Stimulated activated CD8-positive, alpha-beta memory T cell treated with anti-CD3 and anti-CD28 coated beads, Interleukin-4, amount 100 ng/mL, for 4 hours (primary cell): ENCODE measurements around the gene LRRFIP1.

ENCODE experiments used
- DNase-seq, 2 donors: peaks; one replicate each; pipeline ENCODE4 v3.0.0-alpha.2; 2020; ENCODE audit warnings: low read depth in 2 of 2, low spot score in 1 of 2

Gene LRRFIP1

DNA sequence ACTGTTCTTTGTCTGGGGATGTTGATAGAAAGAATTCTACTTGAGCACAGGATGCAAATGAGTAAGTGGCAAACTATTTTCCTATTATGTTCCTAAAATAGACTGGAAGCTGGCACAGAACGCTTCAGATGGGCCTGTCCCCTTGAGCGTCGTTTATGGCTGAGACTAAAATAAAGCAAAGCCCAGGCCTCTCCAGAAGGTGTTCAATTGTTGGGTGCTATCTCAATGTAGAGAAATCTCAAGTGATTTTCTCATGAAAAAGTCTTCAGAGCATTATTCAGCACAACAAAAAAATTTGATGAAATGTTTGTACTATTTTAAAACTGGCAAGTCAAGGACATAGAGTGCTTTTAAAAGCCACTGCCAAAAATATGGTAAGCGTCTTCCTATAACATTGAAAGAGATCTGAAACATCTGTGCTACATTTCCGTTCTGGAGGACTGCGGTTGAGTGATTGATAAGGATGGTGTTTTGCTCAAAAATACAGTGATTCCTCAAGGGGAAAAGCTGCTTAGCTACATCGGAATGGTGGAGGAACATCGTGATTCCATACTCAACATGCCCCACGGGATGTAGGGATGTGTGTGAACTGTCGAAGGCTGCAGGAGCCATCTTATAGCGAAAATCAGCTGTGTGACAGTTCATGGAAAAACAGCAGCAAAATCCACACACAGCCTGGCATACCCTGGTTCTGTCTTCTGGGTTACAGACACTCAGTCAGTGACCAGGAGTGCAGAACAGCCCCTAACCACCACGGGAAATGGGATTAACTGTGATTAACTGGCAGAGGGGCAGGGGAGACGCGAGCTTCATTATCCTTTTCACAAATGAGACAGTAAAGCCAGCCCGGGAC lies 10.4 kb upstream of the LRRFIP1 start:
- DNase-seq: no peak

DNA sequence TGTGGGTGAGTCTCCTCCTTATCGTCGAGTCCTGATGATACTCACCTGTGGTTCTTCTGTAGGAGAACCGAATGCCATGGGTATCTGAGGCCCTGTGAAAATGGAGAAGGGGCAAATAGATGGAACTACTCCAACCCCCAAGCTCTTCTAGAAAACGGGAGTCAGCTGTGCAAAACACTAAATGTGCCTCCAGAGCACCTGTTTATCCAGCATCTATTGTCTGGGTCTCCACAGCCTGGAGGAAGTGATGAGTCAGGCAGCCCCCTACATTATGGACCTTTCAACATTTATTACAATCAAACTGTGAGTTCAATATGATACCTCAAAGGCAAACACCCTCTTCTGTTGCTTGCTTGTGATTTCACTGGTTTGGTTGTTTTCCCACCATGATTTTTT lies 9.8 kb upstream of the LRRFIP1 start:
- DNase-seq: no peak

DNA sequence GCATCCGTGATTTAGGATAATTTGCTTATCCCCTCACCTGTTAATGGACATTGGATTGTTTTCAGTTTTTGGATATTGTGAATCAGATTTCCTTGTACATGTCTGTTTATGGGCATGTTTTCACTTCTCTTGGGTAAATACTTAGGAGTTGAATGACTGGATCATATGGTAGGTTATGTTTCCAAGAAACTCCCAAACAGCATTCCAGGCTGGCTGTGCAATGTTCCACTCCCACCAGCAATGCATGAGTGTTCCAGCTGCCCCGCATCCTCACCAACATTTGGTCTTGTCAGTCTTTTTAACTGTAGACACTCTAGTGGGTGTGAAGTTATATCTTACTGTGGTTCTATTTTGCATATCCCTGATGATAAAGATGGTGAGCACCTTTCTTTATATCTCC lies 8.9 kb upstream of the LRRFIP1 start:
- no peak for DNase-seq

DNA sequence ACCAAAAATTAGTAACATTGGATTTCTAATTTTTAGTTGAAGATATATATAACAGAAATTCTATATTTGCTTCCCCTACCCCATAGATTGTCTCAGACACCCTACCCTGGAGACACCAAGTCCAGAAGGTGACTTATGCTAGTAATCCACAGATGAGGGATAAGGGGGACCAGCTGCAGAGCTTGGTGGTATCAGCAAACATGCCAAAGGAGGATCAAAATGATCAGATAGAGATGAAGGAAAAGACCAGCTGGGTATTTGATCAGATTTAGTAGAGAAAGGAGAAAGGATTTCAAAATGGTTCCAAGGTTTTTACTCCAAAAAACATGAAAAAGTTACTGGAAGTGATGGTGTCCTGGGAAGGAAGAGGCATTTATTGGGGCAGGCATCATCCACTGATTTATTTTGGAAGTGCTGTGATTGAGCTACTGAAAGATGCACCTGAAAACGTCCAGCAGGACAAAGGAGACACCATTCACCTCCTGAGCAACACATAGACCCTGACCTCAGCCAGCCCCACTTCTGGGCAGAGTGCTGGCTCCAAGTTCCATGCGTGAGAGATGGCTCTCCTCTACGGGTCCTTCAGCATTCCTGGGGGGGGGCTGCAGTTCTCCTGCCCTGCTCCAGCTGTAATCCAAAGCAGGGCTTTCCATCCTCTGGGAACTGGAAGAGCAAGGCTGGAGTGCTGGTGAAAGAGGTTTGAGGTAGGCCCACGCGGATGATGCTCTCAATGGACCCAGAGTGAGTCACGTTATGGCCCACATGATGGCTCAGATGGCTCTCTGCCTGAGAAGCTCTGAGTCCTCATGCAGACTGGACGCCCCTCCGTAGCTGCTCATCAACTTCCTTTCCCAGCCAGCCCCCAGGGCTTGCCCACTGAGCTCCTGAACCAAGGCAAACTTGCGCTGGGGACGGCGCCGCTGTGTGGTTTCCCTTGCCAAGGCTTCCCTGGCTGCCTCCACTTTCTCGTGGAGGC lies 3.7 kb upstream of the LRRFIP1 start:
- DNase-seq: no peak

DNA sequence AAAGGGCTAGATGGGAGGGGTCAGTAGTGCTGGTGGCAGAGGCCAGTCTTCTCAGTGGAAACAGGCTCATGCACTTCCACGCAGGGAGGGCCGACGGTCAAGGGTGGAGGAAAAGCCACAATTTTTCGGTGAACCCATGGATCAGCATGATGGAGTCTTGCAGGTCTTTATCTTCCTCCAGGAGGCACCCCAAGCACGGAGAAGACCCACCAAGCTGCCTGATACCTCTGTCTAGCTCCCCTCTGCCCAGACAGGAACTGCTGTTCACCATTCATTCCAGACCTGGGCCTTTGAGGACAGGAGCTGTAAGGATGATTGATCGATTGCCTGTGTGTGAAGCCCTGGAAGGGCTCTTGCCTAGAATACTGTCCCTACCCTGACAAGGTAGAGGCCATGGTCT lies 2.8 kb upstream of the LRRFIP1 start:
- DNase-seq: no peak

DNA sequence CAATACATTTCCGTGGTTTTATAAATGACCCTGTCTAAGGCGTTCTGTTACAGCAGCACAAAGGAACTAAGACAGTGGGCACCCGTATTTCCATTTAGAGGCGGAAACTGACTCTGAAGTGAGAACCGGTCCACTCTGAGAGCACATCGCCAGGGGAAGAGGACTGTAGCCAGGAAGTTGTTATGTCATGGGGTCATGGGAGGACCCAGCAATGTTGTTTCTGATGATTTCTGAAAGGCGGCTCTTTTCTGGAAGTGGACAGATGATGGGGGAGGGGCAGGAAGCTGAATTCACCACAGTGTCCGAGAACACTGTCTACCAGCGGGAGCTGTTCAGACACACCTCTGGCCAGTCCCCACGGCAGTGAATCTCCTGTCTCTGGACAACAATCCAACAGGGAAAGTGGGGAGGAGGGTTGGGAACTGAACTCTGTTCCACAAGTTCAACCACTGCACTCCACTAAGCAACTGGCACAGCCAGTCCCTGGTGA lies 2.1 kb upstream of the LRRFIP1 start:
- no peak for DNase-seq

DNA sequence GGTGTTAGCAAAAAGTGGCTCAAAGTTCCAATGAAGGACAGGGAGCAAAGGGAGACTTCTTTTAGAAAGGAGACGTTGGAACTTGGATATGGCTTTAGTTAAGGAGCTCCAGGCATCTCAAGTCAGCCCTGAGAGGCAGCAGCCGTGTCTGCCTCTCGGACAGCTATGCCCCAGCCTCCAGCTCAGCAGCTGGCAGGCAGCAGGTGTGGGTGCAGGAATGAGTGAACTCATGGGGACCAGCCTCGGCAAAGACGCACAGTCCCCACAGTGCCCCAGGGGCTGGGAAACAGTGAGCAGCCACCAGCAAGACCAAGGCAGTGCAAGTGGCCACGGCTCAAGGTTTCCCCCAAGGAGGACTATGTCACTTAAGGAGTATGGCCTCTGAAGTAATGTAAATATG lies 1.6 kb upstream of the LRRFIP1 start:
- no peak for DNase-seq

DNA sequence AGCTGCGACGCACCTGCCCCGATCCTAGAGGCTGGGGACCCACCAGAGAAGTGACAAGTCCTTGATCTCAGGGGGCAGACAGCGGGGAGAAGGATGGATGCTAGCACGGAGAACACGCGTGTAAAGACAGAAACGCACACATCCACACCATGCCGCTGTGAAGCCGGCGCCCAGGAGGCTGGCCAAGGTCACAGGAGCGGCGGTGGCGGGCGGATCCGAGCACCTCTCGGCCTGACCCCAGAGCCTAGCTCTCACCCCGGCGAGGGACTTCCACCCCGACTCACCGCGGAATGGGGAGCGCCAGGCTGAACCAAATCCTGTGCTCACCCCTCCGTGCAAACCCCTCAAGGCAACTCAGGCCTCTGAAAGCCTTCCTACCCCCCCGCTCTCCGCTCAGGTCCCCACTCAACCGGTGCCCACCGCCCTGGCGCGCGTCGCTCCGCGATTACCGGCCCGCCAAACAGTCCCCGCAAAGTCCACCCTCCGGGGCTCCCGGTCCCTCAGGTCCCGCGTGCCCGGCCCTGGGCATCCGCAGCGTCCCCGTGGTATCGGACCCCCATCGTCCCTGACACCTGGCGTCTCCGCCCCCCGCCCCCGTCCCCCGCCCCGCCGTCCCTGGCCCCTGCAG lies 460 bp upstream of the LRRFIP1 start:
- DNase-seq: no peak

DNA sequence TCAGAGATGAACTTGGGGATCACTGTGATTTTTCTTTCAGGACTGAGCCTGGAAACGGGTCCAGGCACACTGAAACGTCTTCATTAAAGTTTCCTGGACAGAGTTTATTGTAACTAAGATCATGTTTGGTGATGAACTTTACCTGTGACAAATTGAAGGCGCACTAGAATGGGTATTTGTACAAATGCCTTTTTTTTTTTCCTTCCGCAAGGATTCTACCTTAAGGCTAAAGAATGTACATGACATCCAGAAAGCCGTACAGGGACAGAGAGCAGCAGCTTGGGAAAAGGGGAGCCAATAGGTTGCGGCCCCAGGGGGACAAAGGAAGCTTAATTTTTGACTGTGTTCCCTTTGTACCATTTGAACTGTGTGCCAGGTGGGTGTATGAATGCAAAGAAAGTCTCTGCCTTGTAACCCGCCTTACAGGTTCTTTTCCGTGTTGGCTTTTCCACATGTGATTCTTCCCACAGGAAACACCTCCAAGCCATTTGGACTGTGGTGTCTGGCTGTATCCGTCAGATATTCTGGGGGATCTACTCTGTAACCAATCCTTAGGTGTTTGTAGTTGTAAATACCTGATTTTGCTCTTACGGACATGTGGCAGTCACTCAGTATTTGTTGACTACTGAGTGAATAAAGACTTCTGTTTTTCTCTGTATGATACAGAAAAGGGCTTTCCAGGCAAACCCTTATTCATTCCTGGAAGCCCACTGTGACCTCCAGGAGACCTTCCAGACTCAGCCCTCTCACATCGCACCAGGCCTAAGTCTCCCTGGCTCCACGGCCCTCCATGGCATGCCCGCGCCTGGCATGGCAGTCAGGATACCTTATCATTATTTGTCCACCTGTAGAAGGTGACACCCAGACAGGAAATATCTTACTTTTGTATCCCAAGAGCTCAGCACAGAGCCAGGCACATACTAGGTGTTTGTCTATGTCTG lies 1.1 kb downstream of the LRRFIP1 start:
- DNase-seq: no peak

DNA sequence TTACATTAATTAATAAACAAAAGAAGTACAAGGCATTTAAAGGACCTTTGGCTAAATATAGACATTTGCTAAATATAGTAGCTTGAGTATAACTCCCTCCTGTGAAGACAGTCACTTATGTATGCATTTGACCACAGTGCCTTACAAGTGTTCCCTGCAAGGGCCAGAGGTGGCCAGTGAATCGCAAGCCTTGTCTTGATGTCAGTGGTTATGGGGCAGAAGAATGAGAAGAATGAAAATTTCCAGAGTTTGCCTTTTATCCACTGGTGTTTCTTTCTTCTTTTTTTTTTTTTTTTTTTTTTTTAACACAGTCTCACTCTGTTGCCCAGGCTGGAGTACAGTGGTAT lies 1.8 kb downstream of the LRRFIP1 start:
- DNase-seq: no peak

DNA sequence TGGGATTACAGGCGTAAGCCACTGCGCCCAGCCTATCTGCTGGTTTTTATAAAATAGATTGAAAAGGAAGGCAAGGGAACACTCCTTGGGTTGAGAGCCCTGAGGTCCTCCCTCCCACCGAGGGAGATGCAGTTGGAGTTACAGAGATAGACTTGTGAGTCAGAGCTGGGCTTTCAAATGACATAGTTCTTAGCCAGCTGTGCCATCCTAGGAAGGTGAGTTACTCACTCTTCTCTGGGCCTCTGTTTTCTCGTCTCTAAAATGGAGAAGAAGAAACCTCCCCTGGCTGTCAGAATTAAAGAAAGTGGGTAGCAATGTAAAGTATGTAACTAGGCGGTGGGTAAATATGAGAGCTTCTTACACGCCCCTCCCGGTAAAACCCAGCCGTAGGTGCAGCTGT lies 2.4 kb downstream of the LRRFIP1 start:
- no peak for DNase-seq

DNA sequence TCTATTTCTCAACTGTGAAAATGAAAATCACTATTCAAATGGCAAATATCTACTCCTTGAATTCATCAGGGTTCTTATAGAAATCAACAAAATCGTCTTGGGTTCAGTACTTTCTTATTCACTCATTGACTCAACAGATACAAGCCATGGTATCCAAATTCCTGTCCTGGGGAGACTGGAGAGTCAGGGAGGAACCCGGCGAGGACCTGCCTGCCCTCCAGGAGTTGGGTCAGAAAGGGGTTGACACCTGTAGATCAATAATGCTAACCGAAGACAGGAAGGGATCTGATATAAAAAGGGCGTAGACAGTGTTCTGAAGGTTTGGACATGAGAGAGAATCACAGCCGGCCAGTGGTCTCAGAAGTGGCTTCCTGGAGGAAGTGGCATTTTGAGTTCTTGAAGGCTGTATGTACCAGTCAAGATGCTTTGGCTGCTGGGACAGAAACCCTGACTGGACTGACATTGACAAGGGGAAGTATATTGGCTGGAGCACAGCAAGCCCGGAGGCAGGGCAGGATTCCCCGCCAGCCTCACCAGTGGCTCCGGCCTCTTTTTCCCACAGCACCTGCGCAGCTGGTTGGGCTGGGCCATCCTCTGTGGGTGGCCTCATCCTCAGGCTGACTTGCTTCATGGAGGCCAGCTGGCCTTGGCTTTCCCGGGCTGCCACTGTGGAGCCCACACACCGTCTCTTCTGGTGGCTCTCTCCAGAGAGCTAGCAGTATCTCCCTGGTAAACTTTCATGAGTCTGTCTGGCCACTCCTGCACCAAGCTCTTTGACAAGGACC lies 3.0 kb downstream of the LRRFIP1 start:
- DNase-seq: no peak

DNA sequence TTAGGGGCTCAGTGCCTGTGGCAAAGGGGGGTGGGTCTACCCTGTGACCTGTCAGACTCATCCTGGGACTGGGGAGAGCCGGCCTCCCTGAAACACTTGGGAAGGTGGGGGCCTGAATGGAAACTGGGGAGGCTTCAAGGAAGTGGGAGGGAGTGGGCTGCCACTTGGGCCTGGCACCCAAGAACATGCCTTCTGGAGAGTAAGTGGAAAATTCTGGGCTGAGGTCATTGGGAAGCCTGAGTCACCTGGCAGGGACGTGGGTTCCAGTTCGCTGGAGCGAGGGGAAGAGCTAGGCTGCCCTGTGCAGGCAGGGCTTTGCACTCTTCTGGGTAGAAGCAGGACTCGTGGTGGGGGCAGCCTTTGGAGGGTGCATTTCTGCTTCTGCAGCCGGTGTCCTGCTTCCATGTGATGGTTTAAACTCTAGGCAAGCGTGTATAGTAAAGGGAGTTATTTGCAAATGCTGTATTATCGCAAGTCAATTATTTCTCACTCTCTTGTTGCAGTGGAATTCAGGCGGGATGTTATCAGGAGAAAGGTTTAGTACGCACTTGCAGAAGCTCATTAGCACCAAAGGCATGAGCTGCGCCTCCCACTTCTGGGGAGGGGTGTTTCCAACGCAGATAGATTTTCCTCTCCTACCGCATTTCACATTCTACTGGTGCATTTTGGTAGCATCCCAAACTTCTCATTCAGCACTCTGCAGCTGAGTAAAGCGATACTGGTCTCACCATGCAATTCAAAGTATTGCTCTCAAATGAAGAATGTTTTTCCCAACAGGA lies 3.8 kb downstream of the LRRFIP1 start:
- DNase-seq: no peak

DNA sequence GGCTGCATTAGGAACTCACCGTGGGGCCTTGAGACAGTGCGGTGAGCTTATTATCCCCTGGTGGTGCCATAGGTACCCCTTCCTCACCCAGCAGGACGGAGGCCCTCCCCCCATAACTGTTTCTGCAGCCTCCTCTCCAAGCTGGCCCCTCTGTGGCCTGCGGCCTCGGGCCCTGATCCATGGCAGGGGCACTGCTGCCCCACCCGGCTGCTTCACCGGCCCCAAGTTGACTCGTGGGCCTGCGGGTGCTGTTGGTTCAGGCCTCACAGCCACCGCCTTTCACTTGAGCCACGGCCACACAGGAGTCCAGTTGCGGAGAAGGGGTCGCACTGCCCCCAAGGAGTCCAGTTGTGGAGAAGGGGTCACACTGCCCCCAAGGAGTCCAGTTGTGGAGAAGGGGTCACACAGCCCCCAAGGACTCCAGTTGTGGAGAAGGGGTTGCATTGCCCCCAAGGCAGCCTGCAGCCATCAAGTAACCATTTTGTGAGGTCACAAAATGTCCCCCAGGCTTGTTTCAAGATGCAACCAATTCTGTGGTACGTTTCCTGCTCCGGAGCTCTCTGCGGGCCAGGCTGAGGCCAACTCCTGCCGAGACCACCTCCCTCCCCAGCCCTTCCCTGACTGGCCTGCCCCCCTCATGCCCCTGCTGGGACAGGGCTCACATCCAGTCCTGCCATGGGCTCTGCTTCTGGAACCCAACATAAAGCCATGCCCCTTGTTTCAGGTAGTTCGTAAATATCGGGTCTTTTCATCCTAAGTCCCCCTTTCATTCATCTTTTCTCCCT lies 4.6 kb downstream of the LRRFIP1 start:
- no peak for DNase-seq

DNA sequence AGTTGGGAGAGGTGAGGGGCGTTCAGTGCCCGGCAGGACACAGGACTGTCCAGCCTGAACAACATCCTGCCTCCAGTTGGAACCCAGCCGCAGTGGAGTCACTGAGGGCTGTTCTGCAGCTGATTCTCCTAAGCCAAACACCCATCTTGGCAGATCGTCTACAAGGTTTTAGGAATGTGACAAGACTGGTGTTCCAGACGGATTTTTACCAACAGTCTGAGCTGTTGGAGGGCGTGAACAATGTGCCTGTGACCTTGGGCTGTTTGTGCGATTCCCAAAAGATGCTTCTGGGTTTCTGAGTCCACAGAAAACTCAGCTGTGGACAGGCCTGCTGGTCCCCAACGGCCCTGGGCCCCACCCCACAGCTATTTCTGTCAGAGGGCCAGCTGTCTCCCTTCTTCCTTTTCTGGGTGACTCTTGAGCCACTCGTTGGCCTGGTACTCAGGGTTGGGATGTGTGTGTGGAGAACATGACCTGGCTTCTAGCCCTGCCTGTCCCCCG lies 5.7 kb downstream of the LRRFIP1 start:
- no peak for DNase-seq

DNA sequence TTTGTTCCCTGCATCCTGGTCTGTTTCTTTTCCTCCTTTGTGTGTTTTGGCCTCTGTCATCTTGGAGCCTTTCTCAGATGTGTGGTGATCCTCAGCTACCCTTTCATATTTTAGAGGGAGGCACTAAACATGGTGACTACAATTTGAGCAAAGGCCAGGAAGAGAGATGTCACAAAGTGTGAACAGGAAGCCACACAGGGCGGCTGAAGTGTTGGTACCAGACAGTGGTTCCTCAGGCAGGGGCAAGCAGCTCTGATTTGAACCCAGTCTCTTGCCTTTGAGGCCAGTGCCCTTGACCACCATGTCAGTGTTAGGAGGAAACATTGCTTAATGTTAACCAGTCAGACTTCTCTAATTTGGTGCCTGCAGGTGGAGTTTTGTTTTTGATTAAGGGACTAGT lies 9.2 kb downstream of the LRRFIP1 start:
- DNase-seq: no peak

DNA sequence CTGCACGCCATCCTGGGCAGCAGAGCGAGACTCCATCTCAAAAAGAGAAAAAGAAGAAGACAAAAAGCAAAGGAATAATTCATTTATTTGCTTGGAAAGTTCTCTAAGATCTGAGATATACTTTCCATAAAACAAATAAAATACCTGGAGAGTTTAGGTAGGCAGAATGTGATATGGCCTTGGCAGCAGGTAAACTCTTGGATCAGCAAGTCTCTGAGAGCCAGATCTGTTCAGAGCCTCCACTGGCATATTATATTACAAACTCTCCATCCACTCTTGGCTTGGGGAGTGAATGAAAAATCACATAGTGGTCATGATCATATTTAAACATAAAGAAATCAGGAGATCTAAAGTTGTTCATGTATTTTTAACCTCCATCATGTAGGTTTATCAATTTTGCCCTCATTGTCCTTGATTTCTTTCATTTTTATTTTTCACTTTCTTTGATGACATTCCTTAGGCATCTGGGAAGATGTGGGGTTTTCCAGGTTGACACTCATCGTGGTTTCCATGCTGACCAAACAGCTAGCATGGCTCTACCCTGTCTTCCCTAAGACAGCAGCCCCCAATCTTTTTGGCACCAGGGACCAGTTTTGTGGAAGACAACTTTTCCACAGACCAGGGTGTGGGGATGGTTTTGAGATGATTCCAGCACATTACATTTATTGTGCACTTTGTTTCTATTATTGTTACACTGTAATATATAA lies 10.2 kb downstream of the LRRFIP1 start:
- no peak for DNase-seq
